BLaER1 (cell line): ENCODE results near the gene ADCY9.
A peak's percentile ranks its signal among the peaks of the same experiment; 100 is the strongest.

Experiments used
- H3K27ac ChIP-seq: shearing (Covaris generic); formaldehyde crosslinking; 2 replicates; pipeline ENCODE4 v1.8.1; 2022
- H3K27me3 ChIP-seq: shearing (Covaris generic); formaldehyde crosslinking; 2 replicates; pipeline ENCODE4 v1.8.1; 2022
- H3K36me3 ChIP-seq: shearing (Covaris generic); formaldehyde crosslinking; 2 replicates; pipeline ENCODE4 v1.8.1; 2022
- H3K4me1 ChIP-seq: shearing (Covaris generic); formaldehyde crosslinking; 2 replicates; pipeline ENCODE4 v1.8.1; 2022
- H3K4me2 ChIP-seq: shearing (Covaris generic); formaldehyde crosslinking; 2 replicates; pipeline ENCODE4 v1.8.1; 2022
- H3K4me3 ChIP-seq: shearing (Covaris generic); formaldehyde crosslinking; 2 replicates; pipeline ENCODE4 v1.8.1; 2022
- H3K9ac ChIP-seq: shearing (Covaris generic); formaldehyde crosslinking; 2 replicates; pipeline ENCODE4 v1.8.1; 2022
- H3K9me3 ChIP-seq: shearing (Covaris generic); formaldehyde crosslinking; 2 replicates; pipeline ENCODE4 v1.8.1; 2022
- H4K20me1 ChIP-seq: shearing (Covaris generic); formaldehyde crosslinking; 2 replicates; pipeline ENCODE4 v1.8.1; 2022
- Cebpa-rat ChIP-seq: shearing (Covaris generic); IDR thresholded peaks from 2 replicates; pipeline ENCODE4 v1.8.1; 2022

ADCY9 gene

GRCh38 chr16:4097826-4098240, 18.4 kb downstream of the ADCY9 start:
- no peak overlapping the region for H3K4me3 ChIP-seq
- H3K27ac ChIP-seq: no peak overlapping the region

GRCh38 chr16:4096509-4096908, 19.7 kb downstream of the ADCY9 start:
- Histone ChIP-seq H3K4me1 (peaks cover 77% of the 10 kb centered on the region), H3K9ac (no peak overlapping the region), H3K9me3 (peaks cover 14% of the 10 kb centered on the region), H4K20me1 (peaks cover 98% of the 10 kb centered on the region), H3K27me3 (no peaks in the 10 kb centered on the region), H3K36me3 (peaks cover 66% of the 10 kb centered on the region), H3K4me2 (peak overlapping the region; percentile 38; the same call in 1 of the 2 replicates), H3K27ac (no peak overlapping the region), H3K4me3 (no peak overlapping the region)
- no peak for TF ChIP-seq Cebpa-rat

More at GRCh38 chr16:4097826-4098240, 18.4 kb downstream of the ADCY9 start:
- H3K9ac ChIP-seq: no peak overlapping the region
- H3K4me2 ChIP-seq: no peak overlapping the region
- H3K36me3 ChIP-seq: peaks cover 73% of the 10 kb centered on the region
- no peaks in the 10 kb centered on the region for H3K27me3 ChIP-seq
- H4K20me1 ChIP-seq: peaks cover 93% of the 10 kb centered on the region
- peaks cover 71% of the 10 kb centered on the region for H3K4me1 ChIP-seq
- TF ChIP-seq Cebpa-rat: no peak
- peaks cover 27% of the 10 kb centered on the region for H3K9me3 ChIP-seq

GRCh38 chr16:4094127-4094773, 22.0 kb downstream of the ADCY9 start:
- no peaks in the 10 kb centered on the region for H3K27me3 ChIP-seq
- 0 out of 2 replicates have a peak, but pooled peaks have one; percentile 7 for TF ChIP-seq Cebpa-rat
- H4K20me1 ChIP-seq: peaks cover 98% of the 10 kb centered on the region
- no peak overlapping the region for H3K27ac ChIP-seq
- no peaks in the 10 kb centered on the region for H3K9me3 ChIP-seq
- no peak overlapping the region for H3K4me3 ChIP-seq
- peaks cover 54% of the 10 kb centered on the region for H3K36me3 ChIP-seq
- H3K9ac ChIP-seq: no peak overlapping the region
- H3K4me2 ChIP-seq: 0 out of 2 replicates have a peak overlapping the region, but pooled peaks have one; percentile 8
- peaks cover 91% of the 10 kb centered on the region for H3K4me1 ChIP-seq

- Histone ChIP-seq H3K27me3 (no peaks in the 10 kb centered on the region), H3K9me3 (no peaks in the 10 kb centered on the region), H3K9ac (no peak overlapping the region), H3K4me1 (peaks cover 93% of the 10 kb centered on the region), H4K20me1 (peaks cover 98% of the 10 kb centered on the region), H3K36me3 (peaks cover 54% of the 10 kb centered on the region), H3K27ac (no peak overlapping the region), H3K4me3 (no peak overlapping the region), H3K4me2 (peak overlapping the region; percentile 8; the same call in 1 of the 2 replicates)
- no peak for TF ChIP-seq Cebpa-rat
These were observed 22.6 kb downstream of the ADCY9 start for GRCh38 chr16:4093495-4094126.

- Histone ChIP-seq H4K20me1 (peaks cover 98% of the 10 kb centered on the region), H3K36me3 (peaks cover 48% of the 10 kb centered on the region), H3K9ac (no peak overlapping the region), H3K4me1 (peaks cover 94% of the 10 kb centered on the region), H3K27ac (no peak overlapping the region), H3K4me3 (no peak overlapping the region), H3K27me3 (no peaks in the 10 kb centered on the region), H3K9me3 (no peaks in the 10 kb centered on the region), H3K4me2 (no peak overlapping the region)
- TF ChIP-seq Cebpa-rat: no peak
These were observed 23.5 kb downstream of the ADCY9 start for GRCh38 chr16:4092547-4093265.

GRCh38 chr16:4091240-4092012, 24.8 kb downstream of the ADCY9 start:
- Histone ChIP-seq H3K9me3 (no peaks in the 10 kb centered on the region), H3K4me3 (no peak overlapping the region), H4K20me1 (peaks cover 99% of the 10 kb centered on the region), H3K9ac (no peak overlapping the region), H3K36me3 (peaks cover 53% of the 10 kb centered on the region), H3K4me2 (peak overlapping the region; percentile 72), H3K27ac (no peak overlapping the region), H3K4me1 (peaks cover 97% of the 10 kb centered on the region), H3K27me3 (no peaks in the 10 kb centered on the region)
- TF ChIP-seq Cebpa-rat: no peak

GRCh38 chr16:4090351-4090851, 25.8 kb downstream of the ADCY9 start:
- Histone ChIP-seq H3K4me2 (peak overlapping the region; percentile 72), H3K9ac (peak overlapping the region; percentile 44; the same call in 1 of the 2 replicates), H3K9me3 (no peaks in the 10 kb centered on the region), H3K4me3 (no peak overlapping the region), H3K4me1 (peaks cover 87% of the 10 kb centered on the region), H3K27ac (peak overlapping the region; percentile 64), H3K27me3 (no peaks in the 10 kb centered on the region), H3K36me3 (peaks cover 60% of the 10 kb centered on the region), H4K20me1 (peaks cover 99% of the 10 kb centered on the region)
- no peak for TF ChIP-seq Cebpa-rat

- H3K27me3 ChIP-seq: no peaks in the 10 kb centered on the region
- H3K4me1 ChIP-seq: peaks cover 82% of the 10 kb centered on the region
- peaks cover 99% of the 10 kb centered on the region for H4K20me1 ChIP-seq
- H3K27ac ChIP-seq: peak overlapping the region; percentile 64
- no peaks in the 10 kb centered on the region for H3K9me3 ChIP-seq
- TF ChIP-seq Cebpa-rat: no peak
- H3K4me2 ChIP-seq: peak overlapping the region; percentile 72
- H3K4me3 ChIP-seq: no peak overlapping the region
- H3K9ac ChIP-seq: peak overlapping the region; percentile 44; the same call in 1 of the 2 replicates
- H3K36me3 ChIP-seq: peaks cover 60% of the 10 kb centered on the region
These were observed 26.4 kb downstream of the ADCY9 start for GRCh38 chr16:4089811-4090301.

GRCh38 chr16:4089251-4089810, 26.9 kb downstream of the ADCY9 start:
- no peak overlapping the region for H3K4me3 ChIP-seq
- H3K9ac ChIP-seq: peak overlapping the region; percentile 9; the same call in 1 of the 2 replicates
- peaks cover 63% of the 10 kb centered on the region for H3K36me3 ChIP-seq
- H3K4me2 ChIP-seq: peak overlapping the region; percentile 72
- no peaks in the 10 kb centered on the region for H3K9me3 ChIP-seq
- no peaks in the 10 kb centered on the region for H3K27me3 ChIP-seq
- peaks cover 99% of the 10 kb centered on the region for H4K20me1 ChIP-seq
- peak overlapping the region; percentile 64 for H3K27ac ChIP-seq
- TF ChIP-seq Cebpa-rat: no peak
- peaks cover 77% of the 10 kb centered on the region for H3K4me1 ChIP-seq
